Germinal center (tissue), 1 donor: ENCODE measurements around the gene TUBD1.

Source experiments
- DNase-seq: peaks from one replicate; pipeline ENCODE4 v3.0.0; 2012; ENCODE audit warnings: mixed read lengths, low spot score

TUBD1 gene

GRCh38 chr17:59825533-59826322, 67.0 kb downstream of the TUBD1 start:
- DNase-seq: no peak

- no peak for DNase-seq
Measured at GRCh38 chr17:59815965-59816364, 76.8 kb downstream of the TUBD1 start.

GRCh38 chr17:59814685-59815084, 78.1 kb downstream of the TUBD1 start:
- no peak for DNase-seq

- DNase-seq: no peak
Measured at GRCh38 chr17:59814276-59814675, 78.5 kb downstream of the TUBD1 start.

- no peak for DNase-seq
Measured at GRCh38 chr17:59812139-59812538, 80.6 kb downstream of the TUBD1 start.

- DNase-seq: no peak
Measured at GRCh38 chr17:59811209-59811608, 81.5 kb downstream of the TUBD1 start.

- no peak for DNase-seq
Measured at GRCh38 chr17:59810894-59811153, 81.9 kb downstream of the TUBD1 start.
